Esophagus muscularis mucosa (tissue), 3 donors: Measurements from ENCODE around the gene DOLK.

Source experiments
- CTCF ChIP-seq, 3 experiments: fragments of 200-600 bp in 2 of 3; fragments of 450-650 bp in 1 of 3; sonication (generic) in 2 of 3; IDR thresholded peaks; one replicate each; pipeline ENCODE4 v1.5.1; 2017 to 2019; ENCODE audit warnings: antibody characterized with exemption in 3 of 3, mild to moderate bottlenecking in 2 of 3, moderate library complexity in 1 of 3
- POLR2A ChIP-seq: fragments of 450-650 bp; IDR thresholded peaks from one replicate; pipeline ENCODE4 v1.6.1; 2017; ENCODE audit warnings: antibody characterized with exemption, moderate library complexity, mild to moderate bottlenecking, low read depth
- POLR2AphosphoS5 ChIP-seq, 2 donors: sonication (generic); formaldehyde crosslinking; IDR thresholded peaks; one replicate each; pipeline ENCODE4 v1.6.1; 2017; ENCODE audit warnings: antibody characterized with exemption in 2 of 2

GRCh38 chr9:128898845-128899565 lies 48.4 kb downstream of the DOLK start:
- TF ChIP-seq CTCF (IDR thresholded peaks at IDR 0.05): no peak
- no peak for TF ChIP-seq POLR2AphosphoS5 (IDR thresholded peaks at IDR 0.05)
- TF ChIP-seq POLR2A: no peak
